Stimulated activated CD8-positive, alpha-beta memory T cell treated with anti-CD3 and anti-CD28 coated beads, Interleukin-12 subunit alpha, Interleukin-12 subunit beta, amount 100 ng/mL, for 24 hours (primary cell): ENCODE results near the gene ARID1B.

ENCODE experiments used
- DNase-seq: peaks from one replicate; pipeline ENCODE4 v3.0.0-alpha.2; 2020; ENCODE audit errors: extremely low read depth

ARID1B gene

GRCh38 chr6:157049133-157049532, 272.0 kb downstream of the ARID1B start:
- no peak for DNase-seq

DNA sequence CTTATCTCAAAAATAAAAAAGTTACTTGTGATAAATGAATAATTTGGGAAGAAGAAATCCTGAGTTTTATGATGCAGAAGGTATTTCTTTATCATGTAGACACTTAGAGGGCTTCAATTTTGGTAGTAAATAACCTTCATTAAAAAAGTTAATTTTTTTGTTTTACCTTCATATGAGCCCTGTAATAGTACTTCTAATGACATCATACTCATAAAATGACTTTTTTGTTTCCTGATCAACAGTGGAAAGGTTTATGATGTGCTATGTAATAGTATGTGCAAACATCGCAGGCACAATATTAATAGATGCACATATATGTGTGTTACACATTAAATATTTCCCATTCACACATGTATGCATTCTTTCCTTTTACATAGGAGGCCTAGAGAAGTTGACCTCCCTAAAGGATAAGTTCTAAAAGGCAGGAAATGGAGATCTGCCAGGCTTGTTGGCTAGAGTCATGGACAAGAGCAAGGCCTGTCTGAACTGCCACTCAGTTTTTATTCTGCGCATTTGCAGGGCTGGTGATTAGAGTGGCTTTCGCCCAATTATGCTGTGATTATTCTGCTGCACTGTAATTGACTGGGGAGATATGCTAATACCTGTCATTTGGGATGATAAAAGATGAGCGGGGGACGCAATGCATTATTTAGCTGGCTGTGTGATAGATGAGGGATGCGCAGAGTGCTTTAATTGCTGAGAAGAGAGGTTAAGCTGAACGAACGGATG, 273.5 kb downstream of the ARID1B start:
- no peak for DNase-seq

GRCh38 chr6:157054531-157054979, 277.4 kb downstream of the ARID1B start:
- DNase-seq: no peak

DNA sequence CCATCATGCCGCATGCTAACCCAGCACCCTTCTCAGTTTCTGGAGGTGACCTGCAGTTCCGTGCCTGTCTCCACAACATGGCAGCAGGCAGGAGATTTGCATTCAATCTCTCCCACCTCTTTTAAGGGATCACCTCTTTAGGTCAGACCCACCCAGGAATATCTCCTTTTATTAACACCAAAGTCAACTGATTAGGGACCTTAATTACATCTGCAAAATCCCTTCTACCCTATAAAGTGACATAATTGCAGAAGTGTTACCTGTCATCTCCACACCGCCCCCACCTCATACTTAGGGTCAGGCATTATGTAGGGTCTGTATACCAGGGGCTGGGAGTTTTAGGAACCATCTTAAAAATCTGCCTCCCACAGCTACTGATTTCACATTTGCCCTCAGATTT, 278.7 kb downstream of the ARID1B start:
- no peak for DNase-seq

DNA sequence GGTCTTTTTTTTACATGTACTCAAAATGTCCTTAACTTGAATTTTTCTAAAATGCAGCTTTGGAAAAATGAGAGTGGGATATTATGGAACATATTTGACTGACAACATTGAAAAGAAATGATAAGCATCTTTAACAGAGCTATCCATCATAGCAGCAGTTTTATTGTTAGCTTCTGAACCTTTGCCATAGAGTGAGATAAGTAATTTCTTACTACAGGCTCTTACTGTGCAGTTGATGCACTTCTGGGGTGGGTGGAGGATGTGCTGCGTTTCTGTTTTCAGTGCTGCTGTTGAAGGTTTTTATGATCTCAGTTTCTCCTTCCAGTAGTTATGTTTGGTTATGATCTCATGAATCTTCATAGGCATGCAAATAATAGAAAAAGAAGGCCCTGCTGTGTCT, 279.1 kb downstream of the ARID1B start:
- DNase-seq: no peak

DNA sequence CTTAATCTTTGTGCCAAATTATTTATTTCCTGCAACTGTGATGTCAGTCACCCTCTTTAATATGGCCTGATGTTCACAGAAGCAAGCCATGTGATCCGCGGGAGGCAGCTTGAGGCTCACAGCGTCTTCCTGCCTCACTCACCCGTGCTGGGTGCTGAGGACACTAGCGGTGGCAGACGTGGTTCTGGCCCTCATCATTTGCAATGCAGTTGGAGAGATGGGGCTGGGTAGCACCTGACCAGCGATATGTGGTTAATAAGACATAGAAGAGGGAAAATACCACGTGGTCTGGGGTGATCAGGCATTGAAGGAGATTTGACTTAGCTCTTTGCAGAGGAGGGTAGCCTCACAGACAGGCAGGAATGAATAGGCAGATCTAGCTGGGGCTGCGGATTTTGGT, 281.4 kb downstream of the ARID1B start:
- no peak for DNase-seq

DNA sequence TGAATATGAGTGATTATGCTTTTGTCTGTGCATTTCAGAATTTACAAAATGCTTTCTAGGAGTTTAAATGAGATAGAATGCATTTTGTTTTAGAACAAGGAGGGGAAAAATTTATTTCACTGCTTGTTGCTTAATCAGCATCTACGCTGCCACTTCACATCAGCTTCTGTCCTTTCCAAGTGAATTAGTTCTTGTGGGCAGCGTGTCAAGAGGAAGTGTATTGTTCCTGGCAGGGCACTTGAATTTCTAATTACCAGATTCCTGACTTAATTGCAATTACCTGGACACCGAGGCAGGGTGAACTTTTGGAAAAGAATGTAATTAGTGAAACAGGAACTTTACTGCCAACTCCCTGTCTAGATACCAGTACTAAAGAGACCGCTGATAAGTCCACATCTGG, 282.6 kb downstream of the ARID1B start:
- no peak for DNase-seq

GRCh38 chr6:157060440-157060952, 283.3 kb downstream of the ARID1B start:
- no peak for DNase-seq

GRCh38 chr6:157061770-157062594, 284.8 kb downstream of the ARID1B start:
- no peak for DNase-seq

DNA sequence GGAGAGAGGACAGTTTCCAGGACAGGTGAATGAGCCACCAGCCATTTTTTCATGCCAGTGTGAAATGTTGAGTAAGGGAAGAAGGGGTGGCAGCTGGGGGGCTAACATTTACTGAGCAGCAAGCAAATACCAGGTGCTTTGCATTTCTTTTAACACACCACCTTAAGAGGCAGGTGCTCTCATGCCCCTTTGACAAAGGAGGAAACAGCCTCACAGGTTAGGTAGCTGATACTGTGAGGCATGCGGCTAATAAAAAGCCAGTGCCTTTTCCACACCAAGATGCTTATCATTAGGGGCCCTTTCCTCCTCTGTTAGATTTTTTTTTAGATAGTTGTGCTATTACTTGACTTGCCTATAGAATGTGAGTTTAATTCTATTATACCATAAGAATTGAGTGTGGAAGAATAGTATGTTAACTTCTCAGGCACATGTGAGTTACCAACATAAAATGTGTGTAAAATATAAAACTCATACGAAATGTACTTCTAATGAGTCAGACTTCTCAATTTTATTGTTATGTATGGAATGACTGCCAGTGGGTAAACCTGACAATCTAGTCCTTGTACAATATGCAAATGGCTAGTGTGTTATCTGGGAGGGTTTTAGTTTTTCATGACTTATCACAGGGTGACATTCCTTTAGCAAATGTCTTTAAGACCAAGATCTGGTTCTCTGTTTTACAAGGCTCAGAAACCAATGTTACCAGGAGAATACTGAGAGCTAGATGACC, 286.2 kb downstream of the ARID1B start:
- no peak for DNase-seq

DNA sequence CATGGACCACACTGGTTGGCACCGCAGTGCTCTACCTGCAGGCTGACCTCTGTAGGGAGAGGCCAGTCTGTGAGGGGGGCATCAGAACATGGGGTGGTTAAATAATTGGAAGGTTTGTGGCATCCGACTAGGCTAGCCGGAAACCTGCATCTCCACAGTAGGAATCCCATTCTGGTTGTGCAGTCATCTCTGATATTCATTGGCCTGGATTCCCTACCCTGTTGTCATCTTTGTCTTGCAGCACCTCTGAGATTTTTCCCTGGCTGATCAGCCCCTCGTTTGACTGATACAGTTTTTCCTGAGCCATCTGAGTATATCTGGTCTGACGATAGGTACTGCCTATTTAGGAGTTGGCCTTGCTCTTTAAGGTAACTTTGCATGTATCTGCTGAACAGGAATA, 286.7 kb downstream of the ARID1B start:
- no peak for DNase-seq

- no peak for DNase-seq
Observed at GRCh38 chr6:157064502-157064901, 287.3 kb downstream of the ARID1B start.

- no peak for DNase-seq
Observed at GRCh38 chr6:157065366-157065765, 288.2 kb downstream of the ARID1B start.

DNA sequence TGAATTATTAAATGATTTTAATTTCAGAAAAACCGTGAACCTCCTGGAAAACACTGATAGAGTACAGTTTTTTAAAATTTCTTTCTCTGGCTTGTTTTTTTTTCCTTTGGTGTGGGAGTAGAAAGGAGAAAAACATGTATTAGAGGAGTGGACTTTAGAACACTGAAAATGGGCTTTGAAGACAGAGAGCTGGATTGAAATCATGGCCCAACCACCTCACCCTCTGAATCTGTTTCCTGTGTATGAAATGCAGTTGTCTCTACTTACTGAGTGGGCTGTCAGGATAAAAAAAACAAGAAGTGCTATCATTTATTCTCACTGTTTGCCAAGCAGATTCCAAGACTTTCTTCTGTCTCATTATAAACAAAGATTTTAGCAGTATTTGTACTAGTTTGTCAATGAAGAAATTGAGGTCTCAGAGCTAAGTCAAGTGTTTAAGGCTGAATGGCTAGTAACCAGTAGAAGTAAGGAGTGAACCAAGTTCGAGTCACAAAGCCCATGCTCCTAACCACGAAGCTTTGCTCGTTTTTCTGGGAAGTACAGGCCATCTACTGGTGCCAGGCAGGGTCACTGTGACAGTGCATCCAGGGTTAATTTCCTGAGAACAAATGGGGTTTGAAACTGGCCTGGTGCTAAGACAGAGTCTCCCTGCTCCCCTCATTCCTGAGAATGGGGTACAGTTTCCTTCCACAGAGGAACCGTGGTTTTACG, 289.8 kb downstream of the ARID1B start:
- no peak for DNase-seq

GRCh38 chr6:157067507-157067906, 290.3 kb downstream of the ARID1B start:
- DNase-seq: no peak

- no peak for DNase-seq
Observed at GRCh38 chr6:157068691-157069324, 291.6 kb downstream of the ARID1B start.

- DNase-seq: no peak
Observed at GRCh38 chr6:157069585-157069984, 292.4 kb downstream of the ARID1B start.

GRCh38 chr6:157070403-157071107, 293.4 kb downstream of the ARID1B start:
- no peak for DNase-seq

- DNase-seq: no peak
Observed at GRCh38 chr6:157072128-157072527, 294.9 kb downstream of the ARID1B start.

- no peak for DNase-seq
Observed at GRCh38 chr6:157073596-157073995, 296.4 kb downstream of the ARID1B start.
